ENCODE data around the gene RFTN1. TPM values are rescaled to one million over a fixed set of nuclear protein-coding genes. Genes with fewer than 3 reads are reported as not detected.

Gene RFTN1
- total RNA-seq, 1 experiment from 2014 or later = 4.5 TPM

- ChIA-PET CTCF (interaction anchor here (1.2 to 2.0 kb wide), 2 partner anchors 25 to 80 kb away, joined by 3 to 7 read pairs; no protein-coding TSS in a partner anchor), POLR2A (interaction anchor here (0.6 to 1.3 kb wide), 3 partner anchors 31 to 205 kb away, joined by 3 to 4 read pairs (median 4); no protein-coding TSS in a partner anchor)
- BruUV-seq (replicated peaks) = no TSS peak
- TF ChIP-seq CTCF (IDR thresholded peaks at IDR 0.05; ENCODE audit: unreplicated experiment) = no peak
- Mint-ChIP-seq H3K4me3 (ENCODE audit: unreplicated experiment) (no peak overlapping the region), H3K27me3 (ENCODE audit: insufficient read depth, unreplicated experiment) (no peaks in the 10 kb centered on the region), H3K4me1 (ENCODE audit: insufficient read depth, unreplicated experiment) (peaks cover 12% of the 10 kb centered on the region), H3K27ac (ENCODE audit: low read depth, unreplicated experiment) (no peak overlapping the region), H3K9me3 (ENCODE audit: unreplicated experiment) (no peaks in the 10 kb centered on the region), H3K36me3 (ENCODE audit: insufficient read depth, unreplicated experiment) (peaks cover 6% of the 10 kb centered on the region)
- intact Hi-C loops (cut with micrococcal nuclease) = loop anchor here (1.0 kb wide), 1 partner anchor 29 kb away; no protein-coding TSS in a partner anchor
- no peak for DNase-seq (ENCODE audit: unreplicated experiment)
Observed at GRCh38 chr3:16369885-16370284, 143.6 kb downstream of the RFTN1 start.

GRCh38 chr3:16369276-16369675 is 144.2 kb downstream of the RFTN1 start:
- H3K9me3 Mint-ChIP-seq (ENCODE audit: unreplicated experiment) = no peaks in the 10 kb centered on the region
- no peaks in the 10 kb centered on the region for H3K27me3 Mint-ChIP-seq (ENCODE audit: insufficient read depth, unreplicated experiment)
- no peak for TF ChIP-seq CTCF (IDR thresholded peaks at IDR 0.05; ENCODE audit: unreplicated experiment)
- POLR2A ChIA-PET = interaction anchor here (0.6 to 1.3 kb wide), 4 partner anchors 30 to 205 kb away, joined by 3 to 4 read pairs (median 4); no protein-coding TSS in a partner anchor
- intact Hi-C loops (cut with micrococcal nuclease) = no loop called here
- H3K36me3 Mint-ChIP-seq (ENCODE audit: insufficient read depth, unreplicated experiment) = peaks cover 6% of the 10 kb centered on the region
- no TSS peak for BruUV-seq (replicated peaks)
- no peak overlapping the region for H3K4me3 Mint-ChIP-seq (ENCODE audit: unreplicated experiment)
- peak; percentile 69 for DNase-seq (ENCODE audit: unreplicated experiment)
- peak overlapping the region; percentile 16 for H3K27ac Mint-ChIP-seq (ENCODE audit: low read depth, unreplicated experiment)
- H3K4me1 Mint-ChIP-seq (ENCODE audit: insufficient read depth, unreplicated experiment) = peaks cover 12% of the 10 kb centered on the region
- CTCF ChIA-PET = interaction anchor here (0.6 to 2.0 kb wide), 5 partner anchors 24 to 79 kb away, joined by 3 to 7 read pairs (median 3); no protein-coding TSS in a partner anchor

- no peak for DNase-seq (ENCODE audit: unreplicated experiment)
- Mint-ChIP-seq H3K4me3 (ENCODE audit: unreplicated experiment) (no peak overlapping the region), H3K27me3 (ENCODE audit: insufficient read depth, unreplicated experiment) (no peaks in the 10 kb centered on the region), H3K9me3 (ENCODE audit: unreplicated experiment) (no peaks in the 10 kb centered on the region), H3K4me1 (ENCODE audit: insufficient read depth, unreplicated experiment) (peaks cover 12% of the 10 kb centered on the region), H3K27ac (ENCODE audit: low read depth, unreplicated experiment) (no peak overlapping the region), H3K36me3 (ENCODE audit: insufficient read depth, unreplicated experiment) (peaks cover 1% of the 10 kb centered on the region)
- ChIA-PET CTCF (interaction anchor here (0.7 to 1.3 kb wide), 3 partner anchors 18 to 150 kb away, joined by 3 to 4 read pairs (median 3); no protein-coding TSS in a partner anchor), POLR2A (no interaction called here)
- intact Hi-C loops (cut with micrococcal nuclease) = no loop called here
- no peak for TF ChIP-seq CTCF (IDR thresholded peaks at IDR 0.05; ENCODE audit: unreplicated experiment)
- BruUV-seq (replicated peaks) = no TSS peak
Observed at GRCh38 chr3:16366581-16366980, 146.9 kb downstream of the RFTN1 start.

GRCh38 chr3:16365491-16366128 is 147.9 kb downstream of the RFTN1 start:
- ChIA-PET POLR2A (no interaction called here), CTCF (no interaction called here)
- Mint-ChIP-seq H3K4me3 (ENCODE audit: unreplicated experiment) (no peak overlapping the region), H3K27ac (ENCODE audit: low read depth, unreplicated experiment) (no peak overlapping the region), H3K36me3 (ENCODE audit: insufficient read depth, unreplicated experiment) (no peaks in the 10 kb centered on the region), H3K9me3 (ENCODE audit: unreplicated experiment) (no peaks in the 10 kb centered on the region), H3K4me1 (ENCODE audit: insufficient read depth, unreplicated experiment) (peaks cover 12% of the 10 kb centered on the region), H3K27me3 (ENCODE audit: insufficient read depth, unreplicated experiment) (no peaks in the 10 kb centered on the region)
- no peak for TF ChIP-seq CTCF (IDR thresholded peaks at IDR 0.05; ENCODE audit: unreplicated experiment)
- DNase-seq (ENCODE audit: unreplicated experiment) = no peak
- no TSS peak for BruUV-seq (replicated peaks)
- intact Hi-C loops (cut with micrococcal nuclease) = no loop called here
